Astrocyte of the spinal cord (primary cell): Measurements from ENCODE around the gene FGF22.

Experiments used
- DNase-seq: peaks from one replicate; pipeline ENCODE4 v3.0.0; 2011; ENCODE audit warnings: low read depth, low spot score
- H3K4me3 ChIP-seq: 2 replicates; pipeline ENCODE4 v1.5.1; 2011; ENCODE audit warnings: low read depth, mild to moderate bottlenecking, low read length, moderate library complexity
- in situ Hi-C: cut with HindIII; loops from 2 replicates; pipeline ENCODE4 v1.10.0; 2017; ENCODE audit warnings: low sequenced_read_pairs
- TF ChIP-seq, protein P1 (sequence below): IDR thresholded peaks from 2 replicates; pipeline ENCODE4 v1.5.1; 2012; ENCODE audit warnings: low read depth, mild to moderate bottlenecking, low read length, inconsistent platforms

The FGF22 gene

GRCh38 chr19:640161-640558 is 481 bp downstream of the FGF22 start:
- DNase-seq: no peak
- in situ Hi-C loops: no loop called here
- H3K4me3 ChIP-seq: no peak overlapping the region
- TF ChIP-seq, protein P1, sequence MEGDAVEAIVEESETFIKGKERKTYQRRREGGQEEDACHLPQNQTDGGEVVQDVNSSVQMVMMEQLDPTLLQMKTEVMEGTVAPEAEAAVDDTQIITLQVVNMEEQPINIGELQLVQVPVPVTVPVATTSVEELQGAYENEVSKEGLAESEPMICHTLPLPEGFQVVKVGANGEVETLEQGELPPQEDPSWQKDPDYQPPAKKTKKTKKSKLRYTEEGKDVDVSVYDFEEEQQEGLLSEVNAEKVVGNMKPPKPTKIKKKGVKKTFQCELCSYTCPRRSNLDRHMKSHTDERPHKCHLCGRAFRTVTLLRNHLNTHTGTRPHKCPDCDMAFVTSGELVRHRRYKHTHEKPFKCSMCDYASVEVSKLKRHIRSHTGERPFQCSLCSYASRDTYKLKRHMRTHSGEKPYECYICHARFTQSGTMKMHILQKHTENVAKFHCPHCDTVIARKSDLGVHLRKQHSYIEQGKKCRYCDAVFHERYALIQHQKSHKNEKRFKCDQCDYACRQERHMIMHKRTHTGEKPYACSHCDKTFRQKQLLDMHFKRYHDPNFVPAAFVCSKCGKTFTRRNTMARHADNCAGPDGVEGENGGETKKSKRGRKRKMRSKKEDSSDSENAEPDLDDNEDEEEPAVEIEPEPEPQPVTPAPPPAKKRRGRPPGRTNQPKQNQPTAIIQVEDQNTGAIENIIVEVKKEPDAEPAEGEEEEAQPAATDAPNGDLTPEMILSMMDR: no peak

GRCh38 chr19:640606-641189 is 1.0 kb downstream of the FGF22 start:
- in situ Hi-C loops: no loop called here

GRCh38 chr19:641702-642101 is 2.0 kb downstream of the FGF22 start:
- TF ChIP-seq, protein P1: no peak
- H3K4me3 ChIP-seq: no peak overlapping the region
- in situ Hi-C loops: no loop called here
- no peak for DNase-seq

More at GRCh38 chr19:640606-641189, 1.0 kb downstream of the FGF22 start:
- DNase-seq: no peak
- H3K4me3 ChIP-seq: no peak overlapping the region
- TF ChIP-seq, protein P1: no peak

DNA sequence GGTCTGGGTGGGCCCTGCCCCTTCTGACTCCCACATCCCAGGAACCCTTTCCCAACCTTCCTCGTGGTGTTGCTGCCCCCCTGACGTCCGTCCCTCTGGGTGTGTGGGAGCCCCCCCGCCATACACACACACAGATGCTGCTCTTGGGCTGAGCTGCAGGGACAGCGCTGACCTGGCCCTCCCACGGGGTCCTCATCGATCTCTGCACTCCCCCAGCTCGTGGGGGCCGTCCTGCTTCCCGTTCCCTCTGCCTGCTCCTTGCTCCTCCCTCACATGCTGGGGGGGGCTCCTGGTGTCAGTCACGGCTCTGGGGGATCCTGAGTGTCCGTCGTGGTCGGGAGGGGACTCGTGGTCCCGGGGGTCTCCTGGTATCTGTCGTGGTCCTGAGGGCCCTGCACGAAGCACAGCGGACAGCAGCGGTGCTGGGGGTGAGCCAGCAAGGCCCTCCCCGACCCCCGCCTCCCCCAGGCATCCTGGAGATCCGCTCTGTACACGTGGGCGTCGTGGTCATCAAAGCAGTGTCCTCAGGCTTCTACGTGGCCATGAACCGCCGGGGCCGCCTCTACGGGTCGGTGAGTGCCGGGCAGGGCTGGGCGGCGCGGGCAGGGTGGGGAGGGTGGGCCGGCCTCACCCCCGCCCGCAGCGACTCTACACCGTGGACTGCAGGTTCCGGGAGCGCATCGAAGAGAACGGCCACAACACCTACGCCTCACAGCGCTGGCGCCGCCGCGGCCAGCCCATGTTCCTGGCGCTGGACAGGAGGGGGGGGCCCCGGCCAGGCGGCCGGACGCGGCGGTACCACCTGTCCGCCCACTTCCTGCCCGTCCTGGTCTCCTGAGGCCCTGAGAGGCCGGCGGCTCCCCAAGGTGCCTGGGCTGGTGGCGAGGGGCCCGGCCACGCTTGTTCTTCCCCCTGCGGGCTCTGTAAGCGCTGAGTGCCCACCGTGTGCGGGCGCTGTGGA is 3.4 kb downstream of the FGF22 start:
- DNase-seq: no peak
- TF ChIP-seq, protein P1: no peak
- in situ Hi-C loops: no loop called here
- H3K4me3 ChIP-seq: no peak overlapping the region

DNA sequence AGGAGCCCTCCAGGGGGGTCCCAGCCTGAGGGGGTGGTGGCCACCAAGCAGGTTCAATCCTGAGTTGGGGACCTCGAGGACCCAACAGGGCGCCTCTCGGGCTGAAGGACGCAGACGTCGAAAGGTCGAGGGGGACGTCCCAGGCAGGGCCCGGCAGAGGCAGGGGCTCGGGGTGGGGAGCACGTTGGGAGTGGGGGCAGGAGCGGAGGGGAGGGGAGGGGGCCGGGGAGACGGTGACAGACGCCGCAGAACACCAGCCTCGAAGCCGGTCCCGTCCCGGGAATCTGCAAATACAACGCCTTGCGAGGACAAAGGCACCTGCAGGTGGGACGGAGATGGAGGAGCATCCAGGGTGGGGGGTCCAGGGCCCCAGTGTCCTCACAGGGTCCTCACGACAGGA is 4.1 kb downstream of the FGF22 start:
- TF ChIP-seq, protein P1: no peak
- in situ Hi-C loops: no loop called here
- no peak for DNase-seq
- H3K4me3 ChIP-seq: no peak overlapping the region

DNA sequence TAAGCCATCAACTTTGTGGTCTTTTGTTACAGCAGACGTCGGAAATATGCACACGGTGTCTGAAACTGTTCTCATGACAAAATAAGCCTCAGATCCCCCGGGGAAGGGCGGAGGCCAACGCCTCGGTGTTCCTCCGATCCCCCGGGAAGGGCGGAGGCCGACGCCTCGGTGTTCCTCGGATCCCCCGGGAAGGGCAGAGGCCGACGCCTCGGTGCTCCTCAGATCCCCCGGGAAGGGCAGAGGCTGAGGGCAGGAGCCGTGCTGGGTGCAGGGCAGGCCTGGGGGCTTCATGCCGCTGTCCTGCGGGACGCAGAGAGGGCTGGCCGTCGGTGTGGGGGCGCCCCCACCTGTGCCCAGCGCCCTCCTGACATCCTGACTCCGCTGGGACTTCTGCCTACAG is 4.7 kb downstream of the FGF22 start:
- in situ Hi-C loops: no loop called here
- no peak overlapping the region for H3K4me3 ChIP-seq
- no peak for DNase-seq
- TF ChIP-seq, protein P1: no peak
